KMS-11 (cell line): Measurements from ENCODE around the gene KRT10.

Source experiments
- H2AFZ ChIP-seq: fragments of 200-600 bp; sonication (generic); 2 replicates; pipeline ENCODE4 v1.6.1; 2016; ENCODE audit warnings: antibody characterized with exemption, mixed run types, low read depth
- H3K27ac ChIP-seq: fragments of 200-600 bp; sonication (generic); 2 replicates; pipeline ENCODE4 v1.6.1; 2016; ENCODE audit warnings: mild to moderate bottlenecking, mixed run types
- H3K27me3 ChIP-seq: fragments of 200-600 bp; sonication (generic); 2 replicates; pipeline ENCODE4 v1.6.1; 2017; ENCODE audit warnings: mild to moderate bottlenecking, low read depth, mixed run types, moderate library complexity; ENCODE audit not compliant: insufficient read depth
- H3K36me3 ChIP-seq: fragments of 200-600 bp; sonication (generic); 2 replicates; pipeline ENCODE4 v1.6.1; 2017; ENCODE audit warnings: mild to moderate bottlenecking, mixed run types; ENCODE audit not compliant: insufficient read depth
- H3K4me1 ChIP-seq: fragments of 200-600 bp; sonication (generic); 2 replicates; pipeline ENCODE4 v1.6.1; 2016; ENCODE audit warnings: mild to moderate bottlenecking, low read depth, mixed run types; ENCODE audit not compliant: poor library complexity, severe bottlenecking
- H3K4me2 ChIP-seq: fragments of 200-600 bp; sonication (generic); 2 replicates; pipeline ENCODE4 v1.7.0; 2016; ENCODE audit warnings: mild to moderate bottlenecking, mixed run types
- H3K4me3 ChIP-seq: fragments of 200-600 bp; sonication (generic); IDR thresholded peaks from 2 replicates; pipeline ENCODE4 v1.6.1; 2017; ENCODE audit warnings: low read depth, low read length, mixed read lengths; ENCODE audit not compliant: insufficient read depth
- H3K79me2 ChIP-seq: fragments of 200-600 bp; sonication (generic); 2 replicates; pipeline ENCODE4 v1.6.1; 2016; ENCODE audit warnings: low read depth, mixed run types; ENCODE audit not compliant: insufficient read depth
- H3K9ac ChIP-seq: fragments of 200-600 bp; sonication (generic); 2 replicates; pipeline ENCODE4 v1.6.1; 2016; ENCODE audit warnings: mild to moderate bottlenecking, mixed run types
- H4K20me1 ChIP-seq: fragments of 200-600 bp; sonication (generic); 2 replicates; pipeline ENCODE4 v1.6.1; 2016; ENCODE audit warnings: mild to moderate bottlenecking, mixed run types; ENCODE audit not compliant: insufficient read depth
- CTCF ChIP-seq: fragments of 200-600 bp; sonication (generic); conservative IDR thresholded peaks from 2 replicates; pipeline ENCODE4 v1.6.1; 2017; ENCODE audit warnings: low read depth, mild to moderate bottlenecking, antibody characterized with exemption, low read length, moderate library complexity, mixed read lengths

Gene KRT10

GRCh38 chr17:40822132-40822812, at the start of gene KRT10:
TSS of gene KRT10 (minus strand) at chr17:40822614. CDS start at chr17:40822585, 29 bp downstream.
- H3K4me2 ChIP-seq: no peak within 1 kb of the TSS
- no peaks in the 10 kb centered on the region for H3K36me3 ChIP-seq
- no peaks in the 10 kb centered on the region for H3K79me2 ChIP-seq
- peaks cover 18% of the 10 kb centered on the region for H3K4me1 ChIP-seq
- H4K20me1 ChIP-seq: no peaks in the 10 kb centered on the region
- H3K27ac ChIP-seq: no peak within 1 kb of the TSS
- no peaks in the 10 kb centered on the region for H3K27me3 ChIP-seq
- H2AFZ ChIP-seq: no peak within 1 kb of the TSS
- no peak for TF ChIP-seq CTCF
- H3K9ac ChIP-seq: no peak within 1 kb of the TSS
- H3K4me3 ChIP-seq: no peak within 1 kb of the TSS

GRCh38 chr17:40871316-40871715, 48.9 kb upstream of the KRT10 start:
- H4K20me1 ChIP-seq: no peaks in the 10 kb centered on the region
- H3K36me3 ChIP-seq: no peaks in the 10 kb centered on the region
- H3K9ac ChIP-seq: no peak overlapping the region
- no peaks in the 10 kb centered on the region for H3K79me2 ChIP-seq
- TF ChIP-seq CTCF: no peak
- no peak overlapping the region for H3K27ac ChIP-seq
- no peak overlapping the region for H2AFZ ChIP-seq
- H3K4me3 ChIP-seq: no peak overlapping the region
- no peaks in the 10 kb centered on the region for H3K4me1 ChIP-seq
- no peaks in the 10 kb centered on the region for H3K27me3 ChIP-seq
- no peak overlapping the region for H3K4me2 ChIP-seq

- Histone ChIP-seq H2AFZ (no peak overlapping the region), H3K4me3 (no peak overlapping the region), H3K79me2 (no peaks in the 10 kb centered on the region), H3K27ac (no peak overlapping the region), H4K20me1 (no peaks in the 10 kb centered on the region), H3K4me1 (no peaks in the 10 kb centered on the region), H3K36me3 (no peaks in the 10 kb centered on the region), H3K9ac (no peak overlapping the region), H3K27me3 (no peaks in the 10 kb centered on the region), H3K4me2 (no peak overlapping the region)
- no peak for TF ChIP-seq CTCF
These were observed 47.7 kb upstream of the KRT10 start for GRCh38 chr17:40870136-40870535.

- Histone ChIP-seq H3K4me1 (no peaks in the 10 kb centered on the region), H3K79me2 (no peaks in the 10 kb centered on the region), H3K27ac (no peak within 1 kb of the TSS), H3K9ac (no peak within 1 kb of the TSS), H3K4me2 (no peak within 1 kb of the TSS), H3K4me3 (no peak within 1 kb of the TSS), H3K27me3 (no peaks in the 10 kb centered on the region), H4K20me1 (no peaks in the 10 kb centered on the region), H2AFZ (no peak within 1 kb of the TSS), H3K36me3 (no peaks in the 10 kb centered on the region)
- no peak for TF ChIP-seq CTCF
These were observed 44.4 kb upstream of the KRT10 start, which contains the start of gene KRT12 for GRCh38 chr17:40866838-40867237. TSS of gene KRT12 (minus strand) at chr17:40867223. CDS start at chr17:40867186, 37 bp downstream.
